ENCODE results near the gene SEMA3F.

DNA sequence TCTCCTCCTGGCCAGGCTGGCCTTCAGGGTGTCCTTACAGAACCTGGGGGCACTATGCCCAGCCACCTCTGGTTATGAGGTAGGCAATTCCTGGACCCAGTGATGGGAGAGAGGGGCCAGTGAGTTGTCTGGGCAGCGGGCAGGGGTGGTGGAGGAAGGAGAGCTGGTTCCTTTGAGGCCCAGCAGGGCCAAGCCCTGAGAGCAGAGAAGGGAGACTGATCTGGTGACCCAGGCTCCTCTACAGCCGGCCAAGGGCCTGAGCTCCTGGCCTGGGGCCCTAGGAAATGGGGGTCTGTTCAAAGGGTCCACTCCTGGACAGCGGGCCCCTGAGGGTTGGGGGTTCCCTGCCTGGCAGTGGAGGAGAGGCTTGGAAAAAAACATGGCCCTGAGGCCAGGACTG lies 57.8 kb downstream of the SEMA3F start:
- TF ChIP-seq, protein P1, sequence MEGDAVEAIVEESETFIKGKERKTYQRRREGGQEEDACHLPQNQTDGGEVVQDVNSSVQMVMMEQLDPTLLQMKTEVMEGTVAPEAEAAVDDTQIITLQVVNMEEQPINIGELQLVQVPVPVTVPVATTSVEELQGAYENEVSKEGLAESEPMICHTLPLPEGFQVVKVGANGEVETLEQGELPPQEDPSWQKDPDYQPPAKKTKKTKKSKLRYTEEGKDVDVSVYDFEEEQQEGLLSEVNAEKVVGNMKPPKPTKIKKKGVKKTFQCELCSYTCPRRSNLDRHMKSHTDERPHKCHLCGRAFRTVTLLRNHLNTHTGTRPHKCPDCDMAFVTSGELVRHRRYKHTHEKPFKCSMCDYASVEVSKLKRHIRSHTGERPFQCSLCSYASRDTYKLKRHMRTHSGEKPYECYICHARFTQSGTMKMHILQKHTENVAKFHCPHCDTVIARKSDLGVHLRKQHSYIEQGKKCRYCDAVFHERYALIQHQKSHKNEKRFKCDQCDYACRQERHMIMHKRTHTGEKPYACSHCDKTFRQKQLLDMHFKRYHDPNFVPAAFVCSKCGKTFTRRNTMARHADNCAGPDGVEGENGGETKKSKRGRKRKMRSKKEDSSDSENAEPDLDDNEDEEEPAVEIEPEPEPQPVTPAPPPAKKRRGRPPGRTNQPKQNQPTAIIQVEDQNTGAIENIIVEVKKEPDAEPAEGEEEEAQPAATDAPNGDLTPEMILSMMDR (IDR thresholded peaks at IDR 0.05), result no peak
- TF ChIP-seq ZFX (IDR thresholded peaks at IDR 0.05; ENCODE audit: borderline replicate concordance), result no peak
